GM23338 (cell line): Measurements from ENCODE around the gene ATR. TPM values are rescaled to one million over a fixed set of nuclear protein-coding genes. Genes with fewer than 3 reads are reported as not detected.
"Not testable (repeated sequence)": the region's sequence is repeated elsewhere in the genome, so short reads cannot be mapped to it uniquely, and the experiment has no call there.

ENCODE experiments used
- ATAC-seq: fragments of 200-7000 bp; cut with Tn5 transposase; 3 replicates; pipeline ENCODE4 v1.9.1; 2020
- DNase-seq: peaks from one replicate; pipeline ENCODE4 v3.0.0-alpha.2; 2015; ENCODE audit warnings: low spot score
- H2AFZ ChIP-seq: fragments of 200-600 bp; sonication (generic); 2 replicates; pipeline ENCODE4 v1.8.0; 2016; ENCODE audit warnings: antibody characterized with exemption, mild to moderate bottlenecking, moderate library complexity
- H3F3A ChIP-seq: fragments of 200-600 bp; sonication (generic); replicated peaks from 2 replicates; pipeline ENCODE4 v1.8.0; 2017; ENCODE audit warnings: antibody characterized with exemption, mixed run types, low read depth
- H3K27ac ChIP-seq: fragments of 200-600 bp; sonication (generic); 2 replicates; pipeline ENCODE4 v1.6.1; 2016; ENCODE audit warnings: low read depth
- H3K27me3 ChIP-seq: fragments of 200-600 bp; sonication (generic); 2 replicates; pipeline ENCODE4 v1.8.0; 2016; ENCODE audit warnings: mild to moderate bottlenecking, mixed run types, moderate library complexity; ENCODE audit not compliant: insufficient read depth
- H3K36me3 ChIP-seq: fragments of 200-600 bp; sonication (generic); 2 replicates; pipeline ENCODE4 v1.8.0; 2016; ENCODE audit warnings: mild to moderate bottlenecking; ENCODE audit not compliant: insufficient read depth
- H3K4me1 ChIP-seq: fragments of 200-600 bp; sonication (generic); 2 replicates; pipeline ENCODE4 v1.8.0; 2016; ENCODE audit warnings: mild to moderate bottlenecking, moderate library complexity; ENCODE audit not compliant: insufficient read depth
- H3K4me2 ChIP-seq: fragments of 200-600 bp; sonication (generic); 2 replicates; pipeline ENCODE4 v1.7.1; 2017; ENCODE audit warnings: mixed run types
- H3K4me3 ChIP-seq: fragments of 200-600 bp; sonication (generic); 2 replicates; pipeline ENCODE4 v1.6.1; 2016; ENCODE audit warnings: mixed run types
- H3K79me2 ChIP-seq: fragments of 200-600 bp; sonication (generic); replicated peaks from 2 replicates; pipeline ENCODE4 v1.8.0; 2017; ENCODE audit warnings: mild to moderate bottlenecking; ENCODE audit not compliant: insufficient read depth
- H3K9me2 ChIP-seq: fragments of 200-600 bp; sonication (generic); 2 replicates; pipeline ENCODE4 v1.8.0; 2017; ENCODE audit not compliant: insufficient read depth
- H4K20me1 ChIP-seq: fragments of 200-600 bp; sonication (generic); replicated peaks from 2 replicates; pipeline ENCODE4 v1.8.0; 2017; ENCODE audit warnings: mild to moderate bottlenecking; ENCODE audit not compliant: insufficient read depth
- H3K27ac Mint-ChIP-seq: 2 replicates; pipeline ENCODE4 v1.8.0; 2020; ENCODE audit warnings: inconsistent platforms, mild to moderate bottlenecking, moderate library complexity, mixed read lengths
- H3K27me3 Mint-ChIP-seq: 3 replicates; pipeline ENCODE4 v1.8.0; 2022; ENCODE audit warnings: low read depth, mild to moderate bottlenecking, moderate library complexity, mixed read lengths, inconsistent platforms; ENCODE audit not compliant: insufficient read depth, poor library complexity
- H3K36me3 Mint-ChIP-seq: 3 replicates; pipeline ENCODE4 v1.8.0; 2021; ENCODE audit warnings: low read depth, mild to moderate bottlenecking, inconsistent platforms, moderate library complexity, mixed read lengths
- H3K4me1 Mint-ChIP-seq: 3 replicates; pipeline ENCODE4 v1.8.0; 2020; ENCODE audit warnings: mild to moderate bottlenecking, inconsistent platforms, mixed read lengths
- H3K4me3 Mint-ChIP-seq: 3 replicates; pipeline ENCODE4 v1.8.0; 2021; ENCODE audit warnings: moderate library complexity, mild to moderate bottlenecking, inconsistent platforms, mixed read lengths
- H3K9me3 Mint-ChIP-seq: 3 replicates; pipeline ENCODE4 v1.8.0; 2020; ENCODE audit warnings: moderate library complexity, mild to moderate bottlenecking, inconsistent platforms, mixed read lengths
- EZH2phosphoT487 ChIP-seq: fragments of 200-600 bp; sonication (generic); IDR thresholded peaks from one replicate; pipeline ENCODE4 v1.8.1; 2018; ENCODE audit warnings: antibody characterized with exemption; ENCODE audit not compliant: unreplicated experiment
- ZNF114 ChIP-seq: fragments of 250-450 bp; sonication (Bioruptor Pico); IDR thresholded peaks from 2 replicates; pipeline ENCODE4 v1.5.0; 2020; ENCODE audit warnings: mild to moderate bottlenecking, moderate library complexity
- ZNF331 ChIP-seq: fragments of 250-450 bp; sonication (Bioruptor Pico); IDR thresholded peaks from 2 replicates; pipeline ENCODE4 v1.5.0; 2020; ENCODE audit warnings: low read depth, mild to moderate bottlenecking, moderate library complexity
- polyA plus RNA-seq: library from polyadenylated mRNA; unstranded; fragments of >200 nt; fragmentation: Nextera tagmentation; extraction: Ambion mirVana; gene quantifications from 2 replicates; pipeline ENCODE4 v1.2.1, GENCODE V29; 2016
- total RNA-seq: library from RNA; depleted of rRNA; stranded (reverse); fragments of >200 nt; shearing (Covaris generic); gene quantifications from 2 replicates; pipeline ENCODE4 v1.2.3, GENCODE V29; 2014
- TF ChIP-seq, protein P1 (sequence below): fragments of 250-450 bp; sonication (Bioruptor Pico); IDR thresholded peaks from 2 replicates; pipeline ENCODE4 v1.5.0; 2020; ENCODE audit warnings: mild to moderate bottlenecking, moderate library complexity
- TF ChIP-seq, protein P2 (sequence below), 2 experiments: fragments of 200-600 bp in 1 of 2; sonication (generic) in 1 of 2; conservative IDR thresholded peaks; 2 replicates each; pipeline versions ENCODE4 v1.5.1 to v1.6.1; 2016 to 2017; ENCODE audit warnings: antibody characterized with exemption in 2 of 2, low read depth in 2 of 2, mild to moderate bottlenecking in 2 of 2, moderate library complexity in 1 of 2
- TF ChIP-seq, protein P3 (sequence below): IDR thresholded peaks from 2 replicates; pipeline ENCODE4 v1.6.1; 2016; ENCODE audit warnings: antibody characterized with exemption

ATR gene
- total and polyA plus RNA-seq, 2 experiments from 2014 or later = 29.7 to 39.1 TPM

- TF ChIP-seq, protein P1, sequence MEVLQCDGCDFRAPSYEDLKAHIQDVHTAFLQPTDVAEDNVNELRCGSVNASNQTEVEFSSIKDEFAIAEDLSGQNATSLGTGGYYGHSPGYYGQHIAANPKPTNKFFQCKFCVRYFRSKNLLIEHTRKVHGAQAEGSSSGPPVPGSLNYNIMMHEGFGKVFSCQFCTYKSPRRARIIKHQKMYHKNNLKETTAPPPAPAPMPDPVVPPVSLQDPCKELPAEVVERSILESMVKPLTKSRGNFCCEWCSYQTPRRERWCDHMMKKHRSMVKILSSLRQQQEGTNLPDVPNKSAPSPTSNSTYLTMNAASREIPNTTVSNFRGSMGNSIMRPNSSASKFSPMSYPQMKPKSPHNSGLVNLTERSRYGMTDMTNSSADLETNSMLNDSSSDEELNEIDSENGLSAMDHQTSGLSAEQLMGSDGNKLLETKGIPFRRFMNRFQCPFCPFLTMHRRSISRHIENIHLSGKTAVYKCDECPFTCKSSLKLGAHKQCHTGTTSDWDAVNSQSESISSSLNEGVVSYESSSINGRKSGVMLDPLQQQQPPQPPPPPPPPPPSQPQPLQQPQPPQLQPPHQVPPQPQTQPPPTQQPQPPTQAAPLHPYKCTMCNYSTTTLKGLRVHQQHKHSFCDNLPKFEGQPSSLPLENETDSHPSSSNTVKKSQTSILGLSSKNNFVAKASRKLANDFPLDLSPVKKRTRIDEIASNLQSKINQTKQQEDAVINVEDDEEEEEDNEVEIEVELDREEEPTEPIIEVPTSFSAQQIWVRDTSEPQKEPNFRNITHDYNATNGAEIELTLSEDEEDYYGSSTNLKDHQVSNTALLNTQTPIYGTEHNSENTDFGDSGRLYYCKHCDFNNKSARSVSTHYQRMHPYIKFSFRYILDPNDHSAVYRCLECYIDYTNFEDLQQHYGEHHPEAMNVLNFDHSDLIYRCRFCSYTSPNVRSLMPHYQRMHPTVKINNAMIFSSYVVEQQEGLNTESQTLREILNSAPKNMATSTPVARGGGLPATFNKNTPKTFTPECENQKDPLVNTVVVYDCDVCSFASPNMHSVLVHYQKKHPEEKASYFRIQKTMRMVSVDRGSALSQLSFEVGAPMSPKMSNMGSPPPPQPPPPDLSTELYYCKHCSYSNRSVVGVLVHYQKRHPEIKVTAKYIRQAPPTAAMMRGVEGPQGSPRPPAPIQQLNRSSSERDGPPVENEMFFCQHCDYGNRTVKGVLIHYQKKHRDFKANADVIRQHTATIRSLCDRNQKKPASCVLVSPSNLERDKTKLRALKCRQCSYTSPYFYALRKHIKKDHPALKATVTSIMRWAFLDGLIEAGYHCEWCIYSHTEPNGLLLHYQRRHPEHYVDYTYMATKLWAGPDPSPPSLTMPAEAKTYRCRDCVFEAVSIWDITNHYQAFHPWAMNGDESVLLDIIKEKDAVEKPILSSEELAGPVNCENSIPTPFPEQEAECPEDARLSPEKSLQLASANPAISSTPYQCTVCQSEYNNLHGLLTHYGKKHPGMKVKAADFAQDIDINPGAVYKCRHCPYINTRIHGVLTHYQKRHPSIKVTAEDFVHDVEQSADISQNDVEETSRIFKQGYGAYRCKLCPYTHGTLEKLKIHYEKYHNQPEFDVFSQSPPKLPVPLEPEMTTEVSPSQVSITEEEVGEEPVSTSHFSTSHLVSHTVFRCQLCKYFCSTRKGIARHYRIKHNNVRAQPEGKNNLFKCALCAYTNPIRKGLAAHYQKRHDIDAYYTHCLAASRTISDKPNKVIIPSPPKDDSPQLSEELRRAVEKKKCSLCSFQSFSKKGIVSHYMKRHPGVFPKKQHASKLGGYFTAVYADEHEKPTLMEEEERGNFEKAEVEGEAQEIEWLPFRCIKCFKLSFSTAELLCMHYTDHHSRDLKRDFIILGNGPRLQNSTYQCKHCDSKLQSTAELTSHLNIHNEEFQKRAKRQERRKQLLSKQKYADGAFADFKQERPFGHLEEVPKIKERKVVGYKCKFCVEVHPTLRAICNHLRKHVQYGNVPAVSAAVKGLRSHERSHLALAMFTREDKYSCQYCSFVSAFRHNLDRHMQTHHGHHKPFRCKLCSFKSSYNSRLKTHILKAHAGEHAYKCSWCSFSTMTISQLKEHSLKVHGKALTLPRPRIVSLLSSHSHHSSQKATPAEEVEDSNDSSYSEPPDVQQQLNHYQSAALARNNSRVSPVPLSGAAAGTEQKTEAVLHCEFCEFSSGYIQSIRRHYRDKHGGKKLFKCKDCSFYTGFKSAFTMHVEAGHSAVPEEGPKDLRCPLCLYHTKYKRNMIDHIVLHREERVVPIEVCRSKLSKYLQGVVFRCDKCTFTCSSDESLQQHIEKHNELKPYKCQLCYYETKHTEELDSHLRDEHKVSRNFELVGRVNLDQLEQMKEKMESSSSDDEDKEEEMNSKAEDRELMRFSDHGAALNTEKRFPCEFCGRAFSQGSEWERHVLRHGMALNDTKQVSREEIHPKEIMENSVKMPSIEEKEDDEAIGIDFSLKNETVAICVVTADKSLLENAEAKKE = no peak
- no peak for TF ChIP-seq ZNF331
- TF ChIP-seq, protein P2, sequence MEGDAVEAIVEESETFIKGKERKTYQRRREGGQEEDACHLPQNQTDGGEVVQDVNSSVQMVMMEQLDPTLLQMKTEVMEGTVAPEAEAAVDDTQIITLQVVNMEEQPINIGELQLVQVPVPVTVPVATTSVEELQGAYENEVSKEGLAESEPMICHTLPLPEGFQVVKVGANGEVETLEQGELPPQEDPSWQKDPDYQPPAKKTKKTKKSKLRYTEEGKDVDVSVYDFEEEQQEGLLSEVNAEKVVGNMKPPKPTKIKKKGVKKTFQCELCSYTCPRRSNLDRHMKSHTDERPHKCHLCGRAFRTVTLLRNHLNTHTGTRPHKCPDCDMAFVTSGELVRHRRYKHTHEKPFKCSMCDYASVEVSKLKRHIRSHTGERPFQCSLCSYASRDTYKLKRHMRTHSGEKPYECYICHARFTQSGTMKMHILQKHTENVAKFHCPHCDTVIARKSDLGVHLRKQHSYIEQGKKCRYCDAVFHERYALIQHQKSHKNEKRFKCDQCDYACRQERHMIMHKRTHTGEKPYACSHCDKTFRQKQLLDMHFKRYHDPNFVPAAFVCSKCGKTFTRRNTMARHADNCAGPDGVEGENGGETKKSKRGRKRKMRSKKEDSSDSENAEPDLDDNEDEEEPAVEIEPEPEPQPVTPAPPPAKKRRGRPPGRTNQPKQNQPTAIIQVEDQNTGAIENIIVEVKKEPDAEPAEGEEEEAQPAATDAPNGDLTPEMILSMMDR (conservative IDR thresholded peaks at IDR 0.05; ENCODE audit: low read depth in 2 of 2) = no peak
- TF ChIP-seq ZNF114 (CRISPR knock-in tag) = no peak
- TF ChIP-seq EZH2phosphoT487 = no peak
- TF ChIP-seq, protein P3, sequence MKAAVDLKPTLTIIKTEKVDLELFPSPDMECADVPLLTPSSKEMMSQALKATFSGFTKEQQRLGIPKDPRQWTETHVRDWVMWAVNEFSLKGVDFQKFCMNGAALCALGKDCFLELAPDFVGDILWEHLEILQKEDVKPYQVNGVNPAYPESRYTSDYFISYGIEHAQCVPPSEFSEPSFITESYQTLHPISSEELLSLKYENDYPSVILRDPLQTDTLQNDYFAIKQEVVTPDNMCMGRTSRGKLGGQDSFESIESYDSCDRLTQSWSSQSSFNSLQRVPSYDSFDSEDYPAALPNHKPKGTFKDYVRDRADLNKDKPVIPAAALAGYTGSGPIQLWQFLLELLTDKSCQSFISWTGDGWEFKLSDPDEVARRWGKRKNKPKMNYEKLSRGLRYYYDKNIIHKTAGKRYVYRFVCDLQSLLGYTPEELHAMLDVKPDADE = no peak
Measured at GRCh38 chr3:142604940-142605339, 26.4 kb upstream of the ATR start (continued).

DNA sequence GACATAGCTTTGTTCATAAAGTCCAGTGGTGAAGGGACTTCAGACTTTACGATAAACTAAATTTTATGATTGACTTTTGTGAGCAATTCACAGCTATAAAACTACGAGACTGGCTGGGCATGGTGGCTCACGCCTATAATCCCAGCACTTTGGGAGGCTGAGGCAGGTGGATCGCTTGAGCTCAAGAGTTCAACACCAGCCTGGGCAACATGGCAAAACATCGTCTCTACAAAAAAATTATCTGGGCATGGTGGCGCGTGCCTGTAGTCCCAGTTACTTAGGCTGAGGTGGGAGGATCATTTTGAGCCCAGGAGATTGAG lies 24.8 kb upstream of the ATR start:
- not testable (repeated sequence) for ATAC-seq, H3F3A ChIP-seq, H3K4me2 ChIP-seq, H3K4me3 ChIP-seq, H3K9me3 Mint-ChIP-seq, H2AFZ ChIP-seq, H3K4me1 ChIP-seq, H3K27ac Mint-ChIP-seq, H3K4me1 Mint-ChIP-seq, H4K20me1 ChIP-seq, H3K9me2 ChIP-seq, H3K36me3 ChIP-seq, H3K4me3 Mint-ChIP-seq, DNase-seq, H3K27ac ChIP-seq, H3K27me3 ChIP-seq, H3K27me3 Mint-ChIP-seq
- H3K79me2 ChIP-seq = peaks cover 16% of the 10 kb centered on the region; the same call in 1 of the 2 replicates
- H3K36me3 Mint-ChIP-seq = peaks cover 11% of the 10 kb centered on the region
